ENCODE measurements around the gene PAK1IP1. TPM values are rescaled to one million over a fixed set of nuclear protein-coding genes. Genes with fewer than 3 reads are reported as not detected.
"Not testable (repeated sequence)": the region's sequence is repeated elsewhere in the genome, so short reads cannot be mapped to it uniquely, and the experiment has no call there.

PAK1IP1 gene
- total RNA-seq, 2 experiments from 2014 or later = 58.5 to 60.2 TPM

DNA sequence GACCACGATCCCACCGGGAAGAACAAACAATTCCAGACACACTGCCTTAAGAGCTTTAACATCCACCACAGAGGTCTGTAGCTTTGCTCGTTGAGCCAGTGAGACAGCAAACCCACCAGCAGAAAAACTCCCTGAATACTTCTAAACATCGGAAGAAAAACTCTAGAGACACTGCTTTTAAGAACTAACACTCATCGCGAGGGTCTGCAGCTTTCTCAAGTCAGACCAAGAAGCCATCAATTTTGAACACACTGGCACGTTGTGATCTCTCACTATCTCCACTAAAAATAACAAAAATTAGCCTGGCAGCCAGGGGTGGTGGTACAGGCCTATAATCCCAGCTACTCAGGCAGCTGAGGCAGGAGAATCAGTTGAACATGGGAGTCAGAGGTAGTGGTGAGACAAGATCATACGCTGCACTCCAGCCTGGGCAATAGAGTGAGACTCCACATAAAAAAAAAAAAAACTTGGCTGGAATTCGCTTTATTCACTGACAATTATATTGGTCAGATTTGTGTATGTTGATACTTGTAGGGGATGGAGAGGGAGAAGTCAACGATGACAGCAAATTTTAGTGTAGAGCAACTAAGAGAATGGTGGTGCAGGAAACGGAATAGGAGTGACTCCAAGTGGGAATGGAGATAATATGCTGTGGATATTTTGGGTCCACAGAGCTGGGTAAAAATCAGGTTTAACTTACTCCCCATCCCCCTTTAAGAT, 27.2 kb downstream of the PAK1IP1 start:
- H3K9me3 Mint-ChIP-seq = peaks cover 16% of the 10 kb centered on the region
- peak overlapping the region; percentile 91 for H3K4me3 Mint-ChIP-seq
- H3K4me1 Mint-ChIP-seq = peaks cover 37% of the 10 kb centered on the region
- no peaks in the 10 kb centered on the region for H3K27me3 Mint-ChIP-seq
- no peak for DNase-seq
- peak overlapping the region; percentile 90 for H3K27ac Mint-ChIP-seq
- peaks cover 20% of the 10 kb centered on the region for H3K36me3 Mint-ChIP-seq

DNA sequence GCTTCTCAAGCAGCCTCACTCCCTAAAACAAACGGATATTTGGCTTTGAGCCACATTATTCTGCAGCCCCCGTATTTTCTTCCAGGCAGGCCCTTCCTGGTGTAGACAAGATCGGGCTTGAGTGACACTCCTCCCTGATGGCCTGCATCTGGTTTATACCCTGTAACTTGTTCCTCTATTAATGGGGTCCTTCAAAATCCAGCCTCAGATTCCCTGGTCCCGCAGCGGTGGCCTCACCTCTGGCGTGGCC, 27.7 kb downstream of the PAK1IP1 start:
- Mint-ChIP-seq H3K27me3 (no peaks in the 10 kb centered on the region), H3K9me3 (peaks cover 15% of the 10 kb centered on the region), H3K4me3 (peak overlapping the region; percentile 91), H3K36me3 (peaks cover 24% of the 10 kb centered on the region), H3K27ac (peak overlapping the region; percentile 90), H3K4me1 (peaks cover 37% of the 10 kb centered on the region)
- DNase-seq = no peak

- Mint-ChIP-seq H3K4me3 (peak within 1 kb of the TSS; percentile 91), H3K27ac (peak within 1 kb of the TSS; percentile 90), H3K4me1 (peaks cover 39% of the 10 kb centered on the region), H3K9me3 (peaks cover 12% of the 10 kb centered on the region), H3K36me3 (peaks cover 24% of the 10 kb centered on the region), H3K27me3 (no peaks in the 10 kb centered on the region)
- peak; percentile 90 for DNase-seq
These were observed 28.2 kb downstream of the PAK1IP1 start, which contains the start of gene TMEM14C for GRCh38 chr6:10722820-10723566. TSS of gene TMEM14C (plus strand) at chr6:10723070. CDS start at chr6:10724614, 1,544 bp downstream.

GRCh38 chr6:10723567-10723881, 28.8 kb downstream of the PAK1IP1 start:
- peaks cover 39% of the 10 kb centered on the region for H3K4me1 Mint-ChIP-seq
- peak overlapping the region; percentile 91 for H3K4me3 Mint-ChIP-seq
- peaks cover 22% of the 10 kb centered on the region for H3K36me3 Mint-ChIP-seq
- no peaks in the 10 kb centered on the region for H3K27me3 Mint-ChIP-seq
- no peak for DNase-seq
- peak overlapping the region; percentile 90 for H3K27ac Mint-ChIP-seq
- H3K9me3 Mint-ChIP-seq = peaks cover 10% of the 10 kb centered on the region

- Mint-ChIP-seq H3K27ac (no peak overlapping the region), H3K4me1 (peaks cover 33% of the 10 kb centered on the region), H3K4me3 (no peak overlapping the region), H3K27me3 (no peaks in the 10 kb centered on the region), H3K9me3 (peaks cover 4% of the 10 kb centered on the region), H3K36me3 (peaks cover 15% of the 10 kb centered on the region)
- DNase-seq = no peak
These were observed 30.3 kb downstream of the PAK1IP1 start for GRCh38 chr6:10725044-10725443.

DNA sequence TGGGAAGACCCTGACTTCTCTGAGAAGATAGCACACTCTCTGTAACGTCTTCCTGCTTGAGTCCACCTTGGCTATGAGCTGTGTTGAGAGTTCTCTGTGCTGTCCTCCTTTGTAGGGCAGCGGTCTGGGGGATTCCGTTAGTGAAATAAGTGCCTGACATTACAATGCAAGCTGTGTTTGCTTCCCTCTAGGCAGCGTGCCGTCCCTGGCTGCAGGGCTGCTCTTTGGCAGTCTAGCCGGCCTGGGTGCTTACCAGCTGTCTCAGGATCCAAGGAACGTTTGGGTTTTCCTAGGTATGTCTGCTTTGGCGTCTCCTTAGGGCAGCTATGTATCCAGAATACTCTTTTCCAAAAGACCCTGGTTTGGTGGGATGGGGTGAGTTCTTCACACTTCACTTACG, 30.9 kb downstream of the PAK1IP1 start:
- Mint-ChIP-seq H3K27me3 (no peaks in the 10 kb centered on the region), H3K27ac (no peak overlapping the region), H3K36me3 (peaks cover 21% of the 10 kb centered on the region), H3K9me3 (peaks cover 4% of the 10 kb centered on the region), H3K4me1 (peaks cover 33% of the 10 kb centered on the region), H3K4me3 (no peak overlapping the region)
- DNase-seq = no peak

GRCh38 chr6:10730254-10730653, 35.5 kb downstream of the PAK1IP1 start:
- H3K9me3 Mint-ChIP-seq = no peaks in the 10 kb centered on the region
- DNase-seq = no peak
- no peak overlapping the region for H3K27ac Mint-ChIP-seq
- peaks cover 25% of the 10 kb centered on the region for H3K36me3 Mint-ChIP-seq
- no peak overlapping the region for H3K4me3 Mint-ChIP-seq
- peaks cover 5% of the 10 kb centered on the region for H3K4me1 Mint-ChIP-seq
- no peaks in the 10 kb centered on the region for H3K27me3 Mint-ChIP-seq

GRCh38 chr6:10733151-10733715, 38.5 kb downstream of the PAK1IP1 start:
- H3K27ac Mint-ChIP-seq = no peak overlapping the region
- H3K36me3 Mint-ChIP-seq = peaks cover 17% of the 10 kb centered on the region
- no peak for DNase-seq
- H3K9me3 Mint-ChIP-seq = no peaks in the 10 kb centered on the region
- H3K4me1 Mint-ChIP-seq = no peaks in the 10 kb centered on the region
- H3K4me3 Mint-ChIP-seq = no peak overlapping the region
- H3K27me3 Mint-ChIP-seq = no peaks in the 10 kb centered on the region

DNA sequence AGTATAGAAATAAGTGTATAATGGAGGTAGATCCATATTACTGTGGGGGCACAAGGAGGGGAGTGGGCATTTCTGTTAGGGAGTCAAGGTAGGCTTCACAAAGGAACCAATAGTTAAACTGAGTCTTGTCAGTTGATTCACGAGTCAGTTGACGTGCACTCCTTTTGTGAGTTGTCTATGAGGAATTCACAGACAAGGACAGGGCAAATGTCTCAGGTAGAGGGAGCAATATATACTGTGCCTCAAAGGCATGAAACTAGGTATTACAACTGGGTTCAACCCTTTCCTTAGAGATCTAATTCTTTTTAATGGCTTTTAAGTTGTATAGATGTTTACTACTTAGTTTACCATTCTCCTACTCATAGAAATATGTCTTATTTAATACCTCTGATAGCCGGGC, 39.1 kb downstream of the PAK1IP1 start:
- H3K9me3 Mint-ChIP-seq = no peaks in the 10 kb centered on the region
- DNase-seq = no peak
- H3K27ac Mint-ChIP-seq = no peak overlapping the region
- H3K4me1 Mint-ChIP-seq = no peaks in the 10 kb centered on the region
- no peak overlapping the region for H3K4me3 Mint-ChIP-seq
- H3K27me3 Mint-ChIP-seq = no peaks in the 10 kb centered on the region
- H3K36me3 Mint-ChIP-seq = peaks cover 17% of the 10 kb centered on the region

DNA sequence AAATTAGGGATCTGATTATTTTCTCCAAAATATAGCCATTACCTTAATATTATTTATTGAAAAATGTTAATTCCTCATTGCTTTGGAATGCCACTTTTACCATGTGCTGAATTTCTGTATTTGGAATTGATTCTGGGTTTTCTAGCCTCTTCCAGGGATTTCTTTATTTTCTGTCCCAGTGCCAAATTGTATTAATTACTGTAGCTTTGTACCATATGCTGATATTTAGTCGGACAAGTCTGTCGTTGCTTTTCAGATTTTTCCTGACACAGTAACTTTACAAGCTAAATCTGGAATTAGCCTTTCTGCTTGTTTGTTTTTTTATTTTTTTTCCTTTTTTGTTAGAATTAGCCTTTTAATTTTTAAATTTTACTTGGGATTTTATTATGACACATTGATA, 42.0 kb downstream of the PAK1IP1 start:
- H3K4me1 Mint-ChIP-seq = no peaks in the 10 kb centered on the region
- DNase-seq = no peak
- H3K27ac Mint-ChIP-seq = no peak overlapping the region
- H3K4me3 Mint-ChIP-seq = no peak overlapping the region
- no peaks in the 10 kb centered on the region for H3K27me3 Mint-ChIP-seq
- H3K36me3 Mint-ChIP-seq = peaks cover 12% of the 10 kb centered on the region
- no peaks in the 10 kb centered on the region for H3K9me3 Mint-ChIP-seq

- no peak for DNase-seq
- no peaks in the 10 kb centered on the region for H3K27me3 Mint-ChIP-seq
- H3K4me3 Mint-ChIP-seq = no peak overlapping the region
- H3K9me3 Mint-ChIP-seq = no peaks in the 10 kb centered on the region
- no peaks in the 10 kb centered on the region for H3K4me1 Mint-ChIP-seq
- H3K36me3 Mint-ChIP-seq = peaks cover 1% of the 10 kb centered on the region
- H3K27ac Mint-ChIP-seq = no peak overlapping the region
These were observed 45.3 kb downstream of the PAK1IP1 start for GRCh38 chr6:10740061-10740460.

DNA sequence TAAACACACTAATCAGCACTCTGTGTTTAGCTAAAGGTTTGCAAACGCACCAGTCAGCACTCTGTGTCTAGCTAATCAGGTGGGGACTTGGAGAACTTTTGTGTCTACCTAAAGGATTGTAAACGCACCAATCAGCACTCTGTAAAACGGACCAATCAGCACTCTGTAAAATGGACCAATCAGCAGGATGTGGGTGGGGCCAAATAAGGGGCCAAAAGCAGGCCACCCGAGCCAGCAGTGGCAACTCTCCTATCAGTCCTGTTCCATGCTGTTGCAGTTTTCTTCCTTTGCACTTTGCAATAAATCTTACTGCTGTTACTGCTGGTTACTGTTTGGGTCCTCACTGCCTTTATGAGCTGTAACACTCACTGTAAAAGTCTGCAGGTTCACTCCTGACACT, 46.9 kb downstream of the PAK1IP1 start:
- not testable (repeated sequence) for H3K36me3 Mint-ChIP-seq

DNA sequence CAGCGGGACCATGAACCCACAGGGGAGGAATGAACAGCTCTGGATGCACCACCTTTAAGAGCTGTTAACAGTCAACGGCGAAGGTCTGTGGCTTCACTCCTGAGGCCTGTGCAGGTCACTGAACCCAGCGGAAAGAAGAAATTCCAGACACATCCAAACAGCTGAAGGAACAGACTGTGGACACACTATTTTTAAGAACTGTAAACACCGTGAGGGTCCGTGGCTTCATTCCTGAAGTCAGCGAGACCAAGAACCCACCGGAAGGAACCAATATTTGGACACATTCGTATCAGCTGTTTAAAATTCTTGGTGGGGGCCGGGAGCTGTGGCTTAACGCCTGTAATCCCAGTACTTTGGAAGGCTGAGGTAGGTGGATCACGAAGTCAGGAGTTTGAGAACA, 47.5 kb downstream of the PAK1IP1 start:
- H3K9me3 Mint-ChIP-seq = no peaks in the 10 kb centered on the region
- no peak overlapping the region for H3K4me3 Mint-ChIP-seq
- peaks cover 4% of the 10 kb centered on the region for H3K36me3 Mint-ChIP-seq
- H3K4me1 Mint-ChIP-seq = peaks cover 11% of the 10 kb centered on the region
- DNase-seq = no peak
- H3K27me3 Mint-ChIP-seq = no peaks in the 10 kb centered on the region
- no peak overlapping the region for H3K27ac Mint-ChIP-seq

More for the DNA sequence above, 46.9 kb downstream of the PAK1IP1 start:
- not testable (repeated sequence) for H3K27ac Mint-ChIP-seq, H3K4me3 Mint-ChIP-seq, H3K27me3 Mint-ChIP-seq, H3K9me3 Mint-ChIP-seq, DNase-seq, H3K4me1 Mint-ChIP-seq

DNA sequence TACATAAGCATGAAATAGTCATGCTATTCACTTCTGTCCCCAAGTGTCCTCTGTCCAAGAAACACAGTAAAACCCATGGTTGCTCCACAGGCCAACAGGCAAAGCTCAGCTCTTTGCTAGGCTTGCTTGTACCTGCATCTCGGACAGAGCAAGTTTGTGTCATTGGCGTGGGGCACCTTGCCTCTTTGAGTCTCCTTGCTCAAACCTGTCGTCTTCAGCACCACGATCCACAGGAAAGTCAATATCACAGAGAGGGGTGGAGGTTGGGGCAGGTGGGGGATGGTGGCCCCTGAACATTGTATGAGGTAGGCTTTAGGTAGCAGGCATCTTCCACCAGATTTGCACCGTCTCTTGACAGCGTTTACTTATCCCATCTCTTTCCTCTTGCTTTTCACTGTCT, 48.7 kb downstream of the PAK1IP1 start:
- Mint-ChIP-seq H3K9me3 (no peaks in the 10 kb centered on the region), H3K4me3 (no peak overlapping the region), H3K36me3 (peaks cover 4% of the 10 kb centered on the region), H3K4me1 (peaks cover 12% of the 10 kb centered on the region), H3K27ac (no peak overlapping the region), H3K27me3 (no peaks in the 10 kb centered on the region)
- DNase-seq = no peak

GRCh38 chr6:10745116-10745515, 50.3 kb downstream of the PAK1IP1 start:
- H3K4me1 Mint-ChIP-seq = peaks cover 28% of the 10 kb centered on the region

DNA sequence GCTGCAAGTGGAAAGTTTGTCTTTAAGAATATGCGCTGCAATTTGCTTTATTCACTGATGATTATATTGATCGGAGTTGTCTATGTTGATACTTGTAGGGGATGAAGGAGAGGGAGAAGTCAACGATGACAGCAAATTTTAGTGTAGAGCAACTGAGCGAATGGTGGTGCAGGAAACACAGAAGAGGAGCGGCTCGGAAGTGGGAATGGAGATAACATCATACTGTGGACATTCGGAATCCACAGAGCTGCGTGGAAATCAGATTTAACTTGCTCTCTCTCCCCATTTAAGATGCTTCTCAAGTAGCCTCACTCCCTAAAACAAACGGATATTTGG, 52.1 kb downstream of the PAK1IP1 start:
- Mint-ChIP-seq H3K4me3 (peak overlapping the region; percentile 87), H3K4me1 (peaks cover 38% of the 10 kb centered on the region), H3K9me3 (no peaks in the 10 kb centered on the region), H3K27me3 (no peaks in the 10 kb centered on the region), H3K36me3 (peaks cover 18% of the 10 kb centered on the region), H3K27ac (peak overlapping the region; percentile 94)
- no peak for DNase-seq

More at GRCh38 chr6:10745116-10745515, 50.3 kb downstream of the PAK1IP1 start:
- no peak overlapping the region for H3K27ac Mint-ChIP-seq
- DNase-seq = no peak
- H3K4me3 Mint-ChIP-seq = no peak overlapping the region
- peaks cover 9% of the 10 kb centered on the region for H3K36me3 Mint-ChIP-seq
- no peaks in the 10 kb centered on the region for H3K9me3 Mint-ChIP-seq
- no peaks in the 10 kb centered on the region for H3K27me3 Mint-ChIP-seq
